ENCODE measurements around the gene KYAT1.
"Not testable (repeated sequence)": the region's sequence is repeated elsewhere in the genome, so short reads cannot be mapped to it uniquely, and the experiment has no call there.

The KYAT1 gene

GRCh38 chr9:128818099-128818838 is 63.5 kb downstream of the KYAT1 start, which contains the start of gene ENDOG:
Gene ENDOG, plus strand, starts transcription at chr9:128818500. Its CDS starts 185 bp downstream, at chr9:128818685.
- DNase-seq: peak; percentile 97

- DNase-seq: no peak
Measured at GRCh38 chr9:128810873-128811272, 70.9 kb downstream of the KYAT1 start.

GRCh38 chr9:128809831-128810230 is 71.9 kb downstream of the KYAT1 start:
- no peak for DNase-seq

- no peak for DNase-seq
Measured at GRCh38 chr9:128809036-128809599, 72.6 kb downstream of the KYAT1 start.

GRCh38 chr9:128808543-128808942 is 73.2 kb downstream of the KYAT1 start:
- no peak for DNase-seq

GRCh38 chr9:128807827-128808226 is 73.9 kb downstream of the KYAT1 start:
- no peak for DNase-seq

GRCh38 chr9:128805661-128806060 is 76.1 kb downstream of the KYAT1 start:
- no peak for DNase-seq

GRCh38 chr9:128802482-128802881 is 79.3 kb downstream of the KYAT1 start:
- DNase-seq: no peak

- DNase-seq: no peak
Measured at GRCh38 chr9:128800061-128800460, 81.7 kb downstream of the KYAT1 start.

- DNase-seq: no peak
Measured at GRCh38 chr9:128798896-128799295, 82.9 kb downstream of the KYAT1 start.

- not testable (repeated sequence) for DNase-seq
Measured at GRCh38 chr9:128794961-128795360, 86.8 kb downstream of the KYAT1 start.

GRCh38 chr9:128792978-128793686 is 88.6 kb downstream of the KYAT1 start:
- no peak for DNase-seq

- no peak for DNase-seq
Measured at GRCh38 chr9:128792134-128792533, 89.6 kb downstream of the KYAT1 start.

- no peak for DNase-seq
Measured at GRCh38 chr9:128790536-128790935, 91.2 kb downstream of the KYAT1 start.

- DNase-seq: no peak
Measured at GRCh38 chr9:128788445-128788844, 93.3 kb downstream of the KYAT1 start.

GRCh38 chr9:128787659-128788058 is 94.1 kb downstream of the KYAT1 start:
- no peak for DNase-seq

GRCh38 chr9:128786681-128787601 is 94.8 kb downstream of the KYAT1 start, which contains the start of gene TBC1D13:
Gene TBC1D13, plus strand, starts transcription at chr9:128787253. Its CDS starts 101 bp downstream, at chr9:128787354.
- DNase-seq: peak; percentile 88

GRCh38 chr9:128785427-128785826 is 96.3 kb downstream of the KYAT1 start:
- DNase-seq: no peak
